Astrocyte (in vitro differentiated cells and primary cell): ENCODE results near the gene CSF2.

Source experiments
- EZH2 ChIP-seq: IDR thresholded peaks from 2 replicates; pipeline ENCODE4 v1.6.1; 2012; ENCODE audit warnings: mild to moderate bottlenecking, low read length, inconsistent platforms; ENCODE audit not compliant: insufficient read depth
- TF ChIP-seq, protein P1 (sequence below): IDR thresholded peaks from 2 replicates; pipeline ENCODE4 v1.5.1; 2011; ENCODE audit warnings: low read depth, mild to moderate bottlenecking, inconsistent platforms, low read length, moderate library complexity; ENCODE audit not compliant: insufficient read depth

DNA sequence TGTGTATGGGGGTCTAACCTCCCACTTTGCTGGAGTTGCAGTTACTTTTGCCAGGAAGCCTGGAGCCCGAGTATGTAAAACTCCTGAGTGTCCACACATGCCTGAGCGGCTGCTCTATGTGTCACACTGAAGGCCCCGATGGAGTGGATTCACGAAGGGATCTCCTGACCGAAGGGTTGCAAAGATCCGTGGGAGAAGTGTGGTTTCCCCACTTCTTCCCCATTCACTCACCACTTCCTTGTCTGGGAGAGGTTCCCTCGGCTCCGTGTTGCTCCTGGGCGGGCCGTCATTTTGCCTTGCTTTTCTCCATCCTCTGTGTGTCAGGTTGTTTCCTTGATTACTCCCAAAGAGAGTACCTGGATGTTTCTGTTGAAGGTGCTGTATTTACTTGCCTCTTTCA lies 29.4 kb upstream of the CSF2 start:
- TF ChIP-seq, protein P1, sequence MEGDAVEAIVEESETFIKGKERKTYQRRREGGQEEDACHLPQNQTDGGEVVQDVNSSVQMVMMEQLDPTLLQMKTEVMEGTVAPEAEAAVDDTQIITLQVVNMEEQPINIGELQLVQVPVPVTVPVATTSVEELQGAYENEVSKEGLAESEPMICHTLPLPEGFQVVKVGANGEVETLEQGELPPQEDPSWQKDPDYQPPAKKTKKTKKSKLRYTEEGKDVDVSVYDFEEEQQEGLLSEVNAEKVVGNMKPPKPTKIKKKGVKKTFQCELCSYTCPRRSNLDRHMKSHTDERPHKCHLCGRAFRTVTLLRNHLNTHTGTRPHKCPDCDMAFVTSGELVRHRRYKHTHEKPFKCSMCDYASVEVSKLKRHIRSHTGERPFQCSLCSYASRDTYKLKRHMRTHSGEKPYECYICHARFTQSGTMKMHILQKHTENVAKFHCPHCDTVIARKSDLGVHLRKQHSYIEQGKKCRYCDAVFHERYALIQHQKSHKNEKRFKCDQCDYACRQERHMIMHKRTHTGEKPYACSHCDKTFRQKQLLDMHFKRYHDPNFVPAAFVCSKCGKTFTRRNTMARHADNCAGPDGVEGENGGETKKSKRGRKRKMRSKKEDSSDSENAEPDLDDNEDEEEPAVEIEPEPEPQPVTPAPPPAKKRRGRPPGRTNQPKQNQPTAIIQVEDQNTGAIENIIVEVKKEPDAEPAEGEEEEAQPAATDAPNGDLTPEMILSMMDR: no peak
- no peak for TF ChIP-seq EZH2
